ENCODE results near the gene MYO18A.

- TF ChIP-seq CTCF (IDR thresholded peaks at IDR 0.05) = no peak
- TF ChIP-seq EZH2phosphoT487 (IDR thresholded peaks at IDR 0.05) = no peak
- no peak for TF ChIP-seq EZH2 (IDR thresholded peaks at IDR 0.05)
Observed at GRCh38 chr17:29169806-29170591, 10.2 kb downstream of the MYO18A start.
